Measurements from ENCODE around the gene TNRC18.

DNA sequence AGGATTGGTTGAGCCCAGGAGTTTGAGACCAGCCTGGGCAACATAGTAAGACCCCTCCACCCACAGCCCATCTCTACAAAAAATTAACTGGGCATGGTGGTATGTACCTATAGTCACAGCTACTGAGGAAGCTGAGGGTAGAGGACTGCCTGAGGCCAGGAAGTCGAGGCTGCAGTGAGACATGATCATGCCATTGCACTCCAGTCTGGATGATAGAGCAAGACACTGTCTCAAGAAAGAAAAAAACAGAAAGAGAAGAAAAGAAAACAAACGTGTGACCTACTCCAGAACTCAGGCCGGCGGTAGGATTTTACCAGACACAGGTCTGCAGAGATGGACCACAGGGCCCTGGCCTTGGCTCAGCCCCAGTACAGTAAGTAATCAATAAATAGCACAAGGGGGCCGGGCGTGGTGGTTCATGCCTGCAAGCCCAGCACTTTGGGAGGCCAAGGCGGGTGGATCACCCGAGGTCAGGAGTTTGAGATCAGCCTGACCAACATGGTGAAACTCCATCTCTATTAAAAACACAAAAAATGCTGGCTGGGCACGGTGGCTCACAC is 35.4 kb upstream of the TNRC18 start:
- no peak for TF ChIP-seq EZH2phosphoT487 (IDR thresholded peaks at IDR 0.05; ENCODE audit: low read depth, severe bottlenecking, unreplicated experiment)
- TF ChIP-seq, protein P1, sequence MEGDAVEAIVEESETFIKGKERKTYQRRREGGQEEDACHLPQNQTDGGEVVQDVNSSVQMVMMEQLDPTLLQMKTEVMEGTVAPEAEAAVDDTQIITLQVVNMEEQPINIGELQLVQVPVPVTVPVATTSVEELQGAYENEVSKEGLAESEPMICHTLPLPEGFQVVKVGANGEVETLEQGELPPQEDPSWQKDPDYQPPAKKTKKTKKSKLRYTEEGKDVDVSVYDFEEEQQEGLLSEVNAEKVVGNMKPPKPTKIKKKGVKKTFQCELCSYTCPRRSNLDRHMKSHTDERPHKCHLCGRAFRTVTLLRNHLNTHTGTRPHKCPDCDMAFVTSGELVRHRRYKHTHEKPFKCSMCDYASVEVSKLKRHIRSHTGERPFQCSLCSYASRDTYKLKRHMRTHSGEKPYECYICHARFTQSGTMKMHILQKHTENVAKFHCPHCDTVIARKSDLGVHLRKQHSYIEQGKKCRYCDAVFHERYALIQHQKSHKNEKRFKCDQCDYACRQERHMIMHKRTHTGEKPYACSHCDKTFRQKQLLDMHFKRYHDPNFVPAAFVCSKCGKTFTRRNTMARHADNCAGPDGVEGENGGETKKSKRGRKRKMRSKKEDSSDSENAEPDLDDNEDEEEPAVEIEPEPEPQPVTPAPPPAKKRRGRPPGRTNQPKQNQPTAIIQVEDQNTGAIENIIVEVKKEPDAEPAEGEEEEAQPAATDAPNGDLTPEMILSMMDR (IDR thresholded peaks at IDR 0.05; ENCODE audit: poor library complexity) = no peak
- TF ChIP-seq EZH2 (IDR thresholded peaks at IDR 0.05; ENCODE audit: borderline replicate concordance) = no peak
